RWPE1 (cell line): ENCODE results near the gene TPPP2.

Experiments used
- CTCF ChIA-PET: fragments of 350-600 bp; sonication (Branson Sonifier 250); formaldehyde crosslinking; extraction: SDS; loops from one replicate; lab custom pipeline; 2021; lab: Yijun Ruan, JAX
- POLR2A ChIA-PET: fragments of 400-600 bp; formaldehyde crosslinking; extraction: SDS; loops from one replicate; lab custom pipeline; 2020; ENCODE audit warnings: antibody characterized with exemption; ENCODE audit not compliant: low non-redundant PET; lab: Yijun Ruan, JAX
- DNase-seq: peaks from one replicate; pipeline ENCODE4 v3.0.0; 2012; ENCODE audit warnings: low spot score
- H3K27ac ChIP-seq: fragments of 450-650 bp; 2 replicates; pipeline ENCODE4 v1.5.1; 2017
- TF ChIP-seq, protein P1 (sequence below): fragments of 450-650 bp; conservative IDR thresholded peaks from 2 replicates; pipeline ENCODE4 v1.5.1; 2017; ENCODE audit warnings: low read depth, mild to moderate bottlenecking

Gene TPPP2

DNA sequence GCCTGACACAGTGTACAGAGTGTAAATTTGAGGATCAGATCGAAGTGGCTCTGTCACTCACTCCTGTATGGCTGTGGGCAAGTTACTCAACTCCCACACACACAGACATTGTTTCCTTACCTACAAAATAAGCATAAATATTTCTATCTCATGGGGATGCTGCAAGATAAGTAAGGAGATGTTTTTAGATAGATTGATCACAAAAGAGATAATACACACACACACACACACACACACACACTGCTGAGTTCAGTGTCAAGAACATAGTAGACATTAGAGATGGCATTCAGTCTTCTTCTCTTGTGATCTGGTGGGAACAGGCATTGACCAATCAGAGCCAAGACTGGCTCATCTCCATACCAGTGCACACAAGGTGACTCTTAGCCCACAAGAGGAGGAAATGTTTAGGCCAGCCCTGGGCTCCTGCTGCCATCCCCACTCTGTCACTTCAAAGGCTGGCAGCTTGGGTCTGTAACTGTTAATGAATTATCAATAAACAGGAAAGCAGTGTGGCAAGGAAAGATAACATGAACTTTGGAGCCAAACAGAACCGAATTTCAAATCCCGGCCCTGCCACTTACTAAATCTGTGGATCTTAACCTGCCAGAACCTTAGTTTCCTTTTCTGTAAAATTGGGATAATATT lies 24.2 kb downstream of the TPPP2 start:
- POLR2A ChIA-PET: no interaction called here
- CTCF ChIA-PET: no interaction called here
- no peak overlapping the region for H3K27ac ChIP-seq
- TF ChIP-seq, protein P1, sequence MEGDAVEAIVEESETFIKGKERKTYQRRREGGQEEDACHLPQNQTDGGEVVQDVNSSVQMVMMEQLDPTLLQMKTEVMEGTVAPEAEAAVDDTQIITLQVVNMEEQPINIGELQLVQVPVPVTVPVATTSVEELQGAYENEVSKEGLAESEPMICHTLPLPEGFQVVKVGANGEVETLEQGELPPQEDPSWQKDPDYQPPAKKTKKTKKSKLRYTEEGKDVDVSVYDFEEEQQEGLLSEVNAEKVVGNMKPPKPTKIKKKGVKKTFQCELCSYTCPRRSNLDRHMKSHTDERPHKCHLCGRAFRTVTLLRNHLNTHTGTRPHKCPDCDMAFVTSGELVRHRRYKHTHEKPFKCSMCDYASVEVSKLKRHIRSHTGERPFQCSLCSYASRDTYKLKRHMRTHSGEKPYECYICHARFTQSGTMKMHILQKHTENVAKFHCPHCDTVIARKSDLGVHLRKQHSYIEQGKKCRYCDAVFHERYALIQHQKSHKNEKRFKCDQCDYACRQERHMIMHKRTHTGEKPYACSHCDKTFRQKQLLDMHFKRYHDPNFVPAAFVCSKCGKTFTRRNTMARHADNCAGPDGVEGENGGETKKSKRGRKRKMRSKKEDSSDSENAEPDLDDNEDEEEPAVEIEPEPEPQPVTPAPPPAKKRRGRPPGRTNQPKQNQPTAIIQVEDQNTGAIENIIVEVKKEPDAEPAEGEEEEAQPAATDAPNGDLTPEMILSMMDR: no peak
- no peak for DNase-seq

DNA sequence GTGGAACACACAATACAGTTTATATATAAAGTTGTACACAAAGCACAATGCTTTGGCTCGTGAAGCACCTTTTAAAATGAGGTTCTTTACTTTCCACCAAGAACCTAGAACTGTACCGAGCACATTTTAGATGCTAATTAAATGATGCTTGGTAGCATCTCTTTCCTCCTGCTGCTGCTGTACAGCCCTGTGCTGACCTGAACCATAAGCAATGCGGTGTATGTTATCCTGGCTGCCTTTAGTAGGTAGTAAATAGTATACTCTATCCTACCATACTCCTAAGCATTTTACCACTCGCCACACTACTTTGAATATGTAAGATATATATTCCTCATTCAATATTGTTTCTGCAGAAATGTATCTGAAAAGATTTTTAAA lies 24.7 kb downstream of the TPPP2 start:
- CTCF ChIA-PET: interaction anchor here (1.2 kb wide), 1 partner anchor 40 kb away, joined by 3 read pairs; no protein-coding TSS in a partner anchor

DNA sequence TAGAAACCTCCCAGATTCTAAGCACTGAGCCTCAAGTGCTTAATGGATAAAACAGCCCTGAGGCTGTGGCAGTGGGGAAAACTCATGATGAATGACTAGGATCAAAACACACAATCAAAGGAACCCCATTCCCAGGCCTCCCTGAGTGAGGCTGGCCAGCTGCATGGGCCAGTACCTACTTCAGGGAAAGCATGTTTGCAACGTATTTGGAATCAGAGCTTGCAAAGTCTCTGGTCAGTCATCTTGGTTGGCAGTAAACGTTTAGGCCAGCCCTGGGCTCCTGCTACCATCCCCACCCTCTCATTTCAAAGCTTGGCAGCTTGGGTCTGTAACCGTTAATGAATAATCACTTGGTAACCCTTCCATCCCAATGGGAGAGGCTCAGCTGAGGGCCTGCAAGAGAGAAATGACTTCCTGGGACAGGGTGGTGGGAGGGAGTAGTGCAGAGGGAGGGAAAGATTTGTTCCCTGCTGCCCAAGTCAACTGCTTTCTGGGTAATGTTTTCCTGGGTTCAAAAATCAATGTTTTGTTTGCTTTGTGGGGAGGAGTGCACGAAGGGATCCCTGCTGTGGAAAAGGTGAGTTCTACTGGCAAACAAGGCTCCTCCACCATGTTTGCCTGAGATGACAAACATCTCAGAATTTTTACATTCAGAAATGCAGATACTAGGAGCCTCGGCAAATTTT lies 25.6 kb downstream of the TPPP2 start:
- DNase-seq: no peak
- POLR2A ChIA-PET: no interaction called here
- TF ChIP-seq, protein P1: no peak
- CTCF ChIA-PET: interaction anchor here (1.2 kb wide), 1 partner anchor 41 kb away, joined by 3 read pairs; no protein-coding TSS in a partner anchor
- H3K27ac ChIP-seq: no peak overlapping the region

More for the DNA sequence above, 24.7 kb downstream of the TPPP2 start:
- no peak overlapping the region for H3K27ac ChIP-seq
- no peak for DNase-seq
- TF ChIP-seq, protein P1: no peak
- POLR2A ChIA-PET: no interaction called here

DNA sequence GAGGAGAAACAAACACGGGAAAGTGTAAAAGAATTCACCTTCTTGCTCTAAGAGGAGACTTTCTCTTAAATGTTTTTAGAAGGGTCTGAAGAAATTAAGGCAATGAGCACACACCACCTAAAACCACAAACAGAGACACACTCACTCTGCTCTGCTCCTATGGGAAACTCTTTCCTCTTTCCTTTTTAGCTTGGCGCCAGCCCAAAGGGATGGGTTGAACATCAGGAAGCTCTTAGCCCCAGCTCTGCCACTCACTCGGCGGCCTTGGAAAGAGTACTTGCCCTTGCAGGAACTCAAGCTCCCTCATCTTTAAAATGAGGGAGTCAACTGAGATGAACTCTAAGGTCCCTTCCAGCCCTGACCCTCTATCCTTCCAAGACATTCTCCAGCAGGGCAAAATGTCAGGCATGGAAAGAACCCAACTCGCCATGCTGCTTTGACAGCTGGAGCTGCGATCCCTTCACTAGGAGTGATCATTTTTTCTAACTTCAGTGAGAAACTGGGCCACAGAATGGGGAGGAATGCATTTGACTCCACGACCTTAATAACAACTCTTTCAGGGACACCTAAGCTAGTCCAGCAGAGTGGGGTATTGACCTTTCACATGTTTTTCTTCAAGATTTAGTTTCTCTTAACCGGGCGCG lies 26.6 kb downstream of the TPPP2 start:
- ChIA-PET CTCF (interaction anchor here (1.9 kb wide), 1 partner anchor 42 kb away, joined by 5 read pairs; no protein-coding TSS in a partner anchor), POLR2A (no interaction called here)
- no peak overlapping the region for H3K27ac ChIP-seq
- no peak for DNase-seq
- TF ChIP-seq, protein P1: no peak

DNA sequence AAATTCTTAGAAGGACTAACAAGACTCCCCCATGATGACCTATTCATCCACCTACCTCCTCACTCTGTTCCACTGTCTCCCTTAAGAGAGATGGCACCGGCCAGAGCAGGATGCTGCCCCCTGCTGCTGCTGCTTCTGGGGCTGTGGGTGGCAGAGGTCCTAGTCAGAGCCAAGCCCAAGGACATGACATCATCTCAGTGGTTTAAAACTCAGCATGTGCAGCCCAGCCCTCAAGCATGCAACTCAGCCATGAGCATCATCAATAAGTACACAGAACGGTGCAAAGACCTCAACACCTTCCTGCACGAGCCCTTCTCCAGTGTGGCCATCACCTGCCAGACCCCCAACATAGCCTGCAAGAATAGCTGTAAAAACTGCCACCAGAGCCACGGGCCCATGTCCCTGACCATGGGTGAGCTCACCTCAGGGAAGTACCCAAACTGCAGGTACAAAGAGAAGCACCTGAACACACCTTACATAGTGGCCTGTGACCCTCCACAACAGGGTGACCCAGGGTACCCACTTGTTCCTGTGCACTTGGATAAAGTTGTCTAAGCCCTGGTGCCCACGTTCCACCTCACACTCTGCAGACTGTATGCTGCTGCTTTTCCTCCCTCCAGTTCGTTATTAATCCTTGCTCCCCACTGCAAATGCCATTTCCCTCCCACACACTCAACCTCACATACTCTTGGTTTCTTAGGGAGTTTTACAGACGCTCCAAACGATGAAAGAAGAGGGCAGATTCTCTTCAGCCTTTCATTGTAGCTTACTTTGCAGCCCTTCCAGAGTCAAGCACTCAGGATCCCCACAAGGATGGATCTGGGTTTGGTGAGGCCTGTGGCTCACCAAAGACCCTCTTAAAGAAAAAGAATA lies 28.0 kb downstream of the TPPP2 start, which contains the start of gene RNASE8:
Gene RNASE8, plus strand, starts transcription at position 20 of the 873 bp plus-strand sequence. Its CDS starts 71 bp downstream, at position 91.
- DNase-seq: no peak
- TF ChIP-seq, protein P1: no peak
- POLR2A ChIA-PET: no interaction called here
- CTCF ChIA-PET: interaction anchor here (0.7 to 1.9 kb wide), 2 partner anchors 40 to 43 kb away, joined by 5 to 6 read pairs; no protein-coding TSS in a partner anchor
- H3K27ac ChIP-seq: no peak within 1 kb of the TSS
